Lower leg skin (tissue), 3 donors: ENCODE data around the gene MAP2K1.

Experiments
- POLR2A ChIP-seq, 2 donors: fragments of 450-650 bp; IDR thresholded peaks; one replicate each; pipeline ENCODE4 v1.6.1; 2016 to 2017; ENCODE audit warnings: antibody characterized with exemption in 2 of 2, mild to moderate bottlenecking in 1 of 2, moderate library complexity in 1 of 2
- TF ChIP-seq, protein P1 (sequence below), 3 donors: fragments of 450-650 bp; IDR thresholded peaks; one replicate each; pipeline ENCODE4 v1.5.1; 2016; ENCODE audit warnings: antibody characterized with exemption in 3 of 3, mild to moderate bottlenecking in 3 of 3, moderate library complexity in 2 of 3

DNA sequence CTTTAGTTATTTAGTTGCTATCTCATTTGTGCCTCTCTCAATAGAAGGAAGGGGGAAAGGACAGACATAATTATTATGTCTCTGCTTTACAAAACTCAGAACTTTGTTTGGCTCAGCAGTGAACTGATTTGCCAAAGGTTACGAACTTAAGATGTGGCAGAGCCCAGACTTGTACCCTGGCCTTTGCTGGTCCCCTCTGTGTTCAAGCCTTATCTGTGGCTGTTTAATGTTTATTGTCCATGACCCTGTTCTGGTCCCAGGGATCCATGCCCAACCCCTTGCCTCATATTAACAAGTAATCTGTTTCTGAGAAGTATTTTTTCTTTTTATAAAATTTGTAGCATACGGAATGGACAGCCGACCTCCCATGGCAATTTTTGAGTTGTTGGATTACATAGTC is 100.2 kb downstream of the MAP2K1 start:
- TF ChIP-seq, protein P1, sequence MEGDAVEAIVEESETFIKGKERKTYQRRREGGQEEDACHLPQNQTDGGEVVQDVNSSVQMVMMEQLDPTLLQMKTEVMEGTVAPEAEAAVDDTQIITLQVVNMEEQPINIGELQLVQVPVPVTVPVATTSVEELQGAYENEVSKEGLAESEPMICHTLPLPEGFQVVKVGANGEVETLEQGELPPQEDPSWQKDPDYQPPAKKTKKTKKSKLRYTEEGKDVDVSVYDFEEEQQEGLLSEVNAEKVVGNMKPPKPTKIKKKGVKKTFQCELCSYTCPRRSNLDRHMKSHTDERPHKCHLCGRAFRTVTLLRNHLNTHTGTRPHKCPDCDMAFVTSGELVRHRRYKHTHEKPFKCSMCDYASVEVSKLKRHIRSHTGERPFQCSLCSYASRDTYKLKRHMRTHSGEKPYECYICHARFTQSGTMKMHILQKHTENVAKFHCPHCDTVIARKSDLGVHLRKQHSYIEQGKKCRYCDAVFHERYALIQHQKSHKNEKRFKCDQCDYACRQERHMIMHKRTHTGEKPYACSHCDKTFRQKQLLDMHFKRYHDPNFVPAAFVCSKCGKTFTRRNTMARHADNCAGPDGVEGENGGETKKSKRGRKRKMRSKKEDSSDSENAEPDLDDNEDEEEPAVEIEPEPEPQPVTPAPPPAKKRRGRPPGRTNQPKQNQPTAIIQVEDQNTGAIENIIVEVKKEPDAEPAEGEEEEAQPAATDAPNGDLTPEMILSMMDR (IDR thresholded peaks at IDR 0.05) = no peak
- TF ChIP-seq POLR2A (IDR thresholded peaks at IDR 0.05) = no peak
